ENCODE measurements around the gene DCLRE1A.

- TF ChIP-seq EZH2 (IDR thresholded peaks at IDR 0.05; ENCODE audit: borderline replicate concordance) (no peak), CTCF (IDR thresholded peaks at IDR 0.05; ENCODE audit: poor library complexity) (no peak), EZH2phosphoT487 (IDR thresholded peaks at IDR 0.05; ENCODE audit: low read depth, severe bottlenecking, unreplicated experiment) (no peak)
Measured at GRCh38 chr10:113843972-113844485, 9.9 kb downstream of the DCLRE1A start.
